Omental fat pad (tissue), 4 donors: ENCODE measurements around the gene C12orf56. TPM values are rescaled to one million over a fixed set of nuclear protein-coding genes. Genes with fewer than 3 reads are reported as not detected.

Source experiments
- ATAC-seq: fragments of 150-250 bp; one replicate; pipeline ENCODE4 v1.9.1; 2016; ENCODE audit warnings: mild to moderate bottlenecking, moderate library complexity; ENCODE audit not compliant: low FRiP score
- DNase-seq: peaks from one replicate; pipeline ENCODE4 v3.0.0-alpha.2; 2019; ENCODE audit warnings: low spot score
- total RNA-seq, 4 donors: library from RNA; depleted of rRNA; stranded (reverse); fragments of >200 nt; gene quantifications; one replicate each; pipeline ENCODE4 v1.1.0, GENCODE V29; 2016
- TF ChIP-seq, protein P1 (sequence below), 3 donors: fragments of 450-650 bp; IDR thresholded peaks; one replicate each; pipeline ENCODE4 v1.5.1; 2016 to 2017; ENCODE audit warnings: antibody characterized with exemption in 3 of 3, mild to moderate bottlenecking in 3 of 3, moderate library complexity in 2 of 3

C12orf56 gene
- total RNA-seq, 4 donors from 2014 or later = not detected

DNA sequence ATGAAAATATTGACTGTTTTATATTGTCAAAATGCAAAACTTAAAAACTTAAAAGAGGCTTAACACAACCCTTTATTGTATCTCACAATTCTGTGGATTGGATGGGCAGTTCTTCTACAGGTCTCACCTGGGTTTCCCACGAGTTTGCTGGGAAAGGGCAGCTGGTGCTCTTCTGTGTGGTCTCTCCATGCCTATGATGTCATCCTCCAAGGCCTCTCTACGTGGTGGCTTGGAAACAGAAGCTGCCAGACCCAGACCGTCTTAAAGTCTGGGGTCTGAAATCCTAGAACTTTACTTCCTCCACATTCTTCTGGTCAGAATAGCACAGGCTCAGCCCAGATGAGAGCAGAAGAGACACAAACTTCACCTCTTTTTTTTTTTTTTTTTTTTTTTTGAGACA is 132.0 kb downstream of the C12orf56 start:
- DNase-seq (no peak), ATAC-seq (no peak)
- TF ChIP-seq, protein P1, sequence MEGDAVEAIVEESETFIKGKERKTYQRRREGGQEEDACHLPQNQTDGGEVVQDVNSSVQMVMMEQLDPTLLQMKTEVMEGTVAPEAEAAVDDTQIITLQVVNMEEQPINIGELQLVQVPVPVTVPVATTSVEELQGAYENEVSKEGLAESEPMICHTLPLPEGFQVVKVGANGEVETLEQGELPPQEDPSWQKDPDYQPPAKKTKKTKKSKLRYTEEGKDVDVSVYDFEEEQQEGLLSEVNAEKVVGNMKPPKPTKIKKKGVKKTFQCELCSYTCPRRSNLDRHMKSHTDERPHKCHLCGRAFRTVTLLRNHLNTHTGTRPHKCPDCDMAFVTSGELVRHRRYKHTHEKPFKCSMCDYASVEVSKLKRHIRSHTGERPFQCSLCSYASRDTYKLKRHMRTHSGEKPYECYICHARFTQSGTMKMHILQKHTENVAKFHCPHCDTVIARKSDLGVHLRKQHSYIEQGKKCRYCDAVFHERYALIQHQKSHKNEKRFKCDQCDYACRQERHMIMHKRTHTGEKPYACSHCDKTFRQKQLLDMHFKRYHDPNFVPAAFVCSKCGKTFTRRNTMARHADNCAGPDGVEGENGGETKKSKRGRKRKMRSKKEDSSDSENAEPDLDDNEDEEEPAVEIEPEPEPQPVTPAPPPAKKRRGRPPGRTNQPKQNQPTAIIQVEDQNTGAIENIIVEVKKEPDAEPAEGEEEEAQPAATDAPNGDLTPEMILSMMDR (IDR thresholded peaks at IDR 0.05) = no peak

DNA sequence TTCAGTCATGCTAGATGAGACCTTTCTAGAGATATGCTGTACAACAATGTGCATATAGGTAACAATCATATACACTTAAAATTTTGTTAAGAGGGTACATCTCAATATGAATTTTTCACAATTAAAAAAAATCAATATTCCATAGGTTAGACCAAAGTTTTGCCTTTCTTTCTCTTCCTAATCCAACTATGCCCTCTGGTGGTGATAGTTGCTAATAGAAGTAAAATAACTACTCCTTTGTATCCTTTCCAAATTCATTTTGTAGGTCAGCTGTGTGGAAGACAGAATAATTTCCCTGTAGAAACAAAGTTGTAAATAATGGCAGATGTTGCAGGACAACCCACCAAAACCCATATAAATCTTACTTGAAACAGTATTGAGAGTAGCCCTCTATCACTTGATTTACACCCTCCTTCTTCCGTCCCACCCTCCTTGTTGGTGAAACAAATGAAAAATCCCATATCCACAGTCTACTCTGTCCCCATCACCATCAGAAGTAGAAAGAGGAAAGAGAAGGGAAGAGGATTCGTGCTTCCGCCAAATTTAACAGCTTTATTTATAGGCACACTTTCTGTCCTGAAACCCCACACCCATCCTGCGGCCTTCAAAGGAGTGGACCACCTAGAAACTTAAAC is 134.3 kb downstream of the C12orf56 start:
- ATAC-seq = no peak
- no peak for DNase-seq
- TF ChIP-seq, protein P1 (IDR thresholded peaks at IDR 0.05) = peak in 1 of 3 donors; percentile 15

DNA sequence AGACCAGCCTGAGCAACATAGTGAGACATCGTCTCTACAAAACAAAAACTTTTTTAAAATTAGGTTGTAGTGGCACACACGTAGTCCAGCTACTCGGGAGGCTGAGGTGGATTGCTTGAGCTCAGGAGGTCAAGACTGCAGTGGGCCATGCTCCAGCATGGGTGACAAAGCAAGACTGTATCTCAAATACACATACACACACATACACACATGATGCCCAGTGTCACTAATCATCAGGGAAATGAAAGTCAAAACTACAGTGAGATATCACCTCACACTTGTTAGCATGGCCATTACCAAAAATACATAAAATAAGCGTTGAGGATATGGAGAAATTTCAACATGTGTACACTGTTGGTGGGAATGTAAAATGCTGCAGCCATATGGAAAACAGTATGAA is 135.3 kb downstream of the C12orf56 start:
- DNase-seq = no peak
- no peak for ATAC-seq
- TF ChIP-seq, protein P1 (IDR thresholded peaks at IDR 0.05) = no peak

GRCh38 chr12:64253356-64253755 is 137.2 kb downstream of the C12orf56 start:
- DNase-seq (no peak), ATAC-seq (no peak)
- TF ChIP-seq, protein P1 (IDR thresholded peaks at IDR 0.05) = no peak

DNA sequence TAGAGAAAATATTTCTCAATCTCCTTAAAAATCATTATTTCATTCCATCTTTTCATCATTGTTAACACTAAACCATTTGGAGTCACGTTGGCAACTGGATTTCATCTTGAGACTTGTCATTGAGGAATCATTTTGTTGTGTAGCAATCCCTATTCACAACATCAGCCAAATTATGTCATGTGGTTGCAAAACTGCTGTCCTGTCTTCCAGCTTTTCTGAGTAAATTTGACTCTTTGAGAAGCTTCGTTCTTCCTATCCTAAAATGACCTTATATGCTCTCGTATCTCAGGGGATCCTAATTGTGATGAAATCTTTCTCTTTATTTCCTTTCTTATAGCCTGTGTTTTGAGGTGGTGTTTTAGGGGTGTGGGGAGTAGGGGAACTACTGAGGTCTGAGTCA is 137.9 kb downstream of the C12orf56 start:
- ATAC-seq = peak; percentile 83
- no peak for DNase-seq
- TF ChIP-seq, protein P1 (IDR thresholded peaks at IDR 0.05) = no peak

DNA sequence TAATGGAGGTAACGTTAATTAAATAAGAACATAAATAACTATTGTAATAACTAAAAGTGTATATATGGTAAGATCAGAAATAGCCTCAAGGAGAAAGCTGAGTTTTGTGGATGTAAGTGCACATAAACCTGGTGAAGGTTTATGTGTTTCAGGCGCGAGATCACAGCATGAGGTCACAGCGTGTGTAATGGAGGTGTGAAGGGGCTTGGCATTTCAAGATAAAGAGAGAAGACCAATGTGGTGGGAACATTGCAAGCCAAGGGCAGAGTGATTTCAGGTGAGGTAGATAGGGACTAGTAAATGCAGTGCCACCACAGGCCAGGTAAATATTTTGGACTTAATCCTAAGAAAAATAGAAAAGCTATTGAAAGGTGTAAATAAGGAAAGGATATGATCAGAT is 146.7 kb downstream of the C12orf56 start:
- TF ChIP-seq, protein P1 (IDR thresholded peaks at IDR 0.05) = no peak
- no peak for DNase-seq
- ATAC-seq = no peak

DNA sequence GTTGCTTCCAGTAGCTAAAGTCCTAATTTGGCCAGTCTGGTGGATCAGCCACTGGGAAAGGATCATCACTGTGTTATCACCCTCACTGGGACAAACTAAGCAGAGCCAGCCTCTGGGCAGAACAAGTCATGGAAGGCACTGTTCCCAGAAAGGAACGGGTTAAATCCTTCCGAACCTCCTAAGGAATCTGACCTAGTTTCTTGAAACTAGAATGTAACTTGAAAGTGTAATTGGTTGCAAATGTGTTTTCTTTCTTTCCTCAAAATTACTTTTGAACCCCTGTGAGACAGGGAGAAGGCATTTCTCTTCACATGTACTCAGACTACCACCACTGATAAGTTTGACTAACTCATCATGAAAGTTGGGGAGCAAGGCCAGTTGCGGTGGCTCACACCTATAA is 149.8 kb downstream of the C12orf56 start:
- DNase-seq (no peak), ATAC-seq (no peak)
- TF ChIP-seq, protein P1 (IDR thresholded peaks at IDR 0.05) = no peak
